Astrocyte (in vitro differentiated cells and primary cell): ENCODE measurements around the gene GARIN5A.

Source experiments
- EZH2 ChIP-seq: IDR thresholded peaks from 2 replicates; pipeline ENCODE4 v1.6.1; 2012; ENCODE audit warnings: mild to moderate bottlenecking, low read length, inconsistent platforms; ENCODE audit not compliant: insufficient read depth
- TF ChIP-seq, protein P1 (sequence below): IDR thresholded peaks from 2 replicates; pipeline ENCODE4 v1.5.1; 2011; ENCODE audit warnings: low read depth, mild to moderate bottlenecking, inconsistent platforms, low read length, moderate library complexity; ENCODE audit not compliant: insufficient read depth

DNA sequence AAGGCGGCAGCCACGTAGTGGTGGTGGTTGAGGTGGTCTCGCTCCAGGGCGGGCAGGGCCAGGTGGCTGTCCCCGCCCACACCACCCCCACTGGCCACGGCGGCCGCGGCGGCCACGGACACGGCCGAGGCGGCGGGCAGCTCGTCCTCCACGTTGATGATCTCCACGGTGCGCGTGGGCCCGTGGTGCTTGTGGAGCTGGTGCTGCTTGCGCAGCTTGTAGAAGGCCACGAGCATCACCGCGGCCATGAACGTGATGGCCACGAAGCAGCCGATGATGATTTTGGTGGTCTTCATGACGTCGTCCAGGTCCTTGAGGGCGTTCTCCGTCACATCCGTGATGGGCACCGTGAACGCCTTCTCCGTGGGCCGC, 41.0 kb upstream of the GARIN5A start:
- TF ChIP-seq, protein P1, sequence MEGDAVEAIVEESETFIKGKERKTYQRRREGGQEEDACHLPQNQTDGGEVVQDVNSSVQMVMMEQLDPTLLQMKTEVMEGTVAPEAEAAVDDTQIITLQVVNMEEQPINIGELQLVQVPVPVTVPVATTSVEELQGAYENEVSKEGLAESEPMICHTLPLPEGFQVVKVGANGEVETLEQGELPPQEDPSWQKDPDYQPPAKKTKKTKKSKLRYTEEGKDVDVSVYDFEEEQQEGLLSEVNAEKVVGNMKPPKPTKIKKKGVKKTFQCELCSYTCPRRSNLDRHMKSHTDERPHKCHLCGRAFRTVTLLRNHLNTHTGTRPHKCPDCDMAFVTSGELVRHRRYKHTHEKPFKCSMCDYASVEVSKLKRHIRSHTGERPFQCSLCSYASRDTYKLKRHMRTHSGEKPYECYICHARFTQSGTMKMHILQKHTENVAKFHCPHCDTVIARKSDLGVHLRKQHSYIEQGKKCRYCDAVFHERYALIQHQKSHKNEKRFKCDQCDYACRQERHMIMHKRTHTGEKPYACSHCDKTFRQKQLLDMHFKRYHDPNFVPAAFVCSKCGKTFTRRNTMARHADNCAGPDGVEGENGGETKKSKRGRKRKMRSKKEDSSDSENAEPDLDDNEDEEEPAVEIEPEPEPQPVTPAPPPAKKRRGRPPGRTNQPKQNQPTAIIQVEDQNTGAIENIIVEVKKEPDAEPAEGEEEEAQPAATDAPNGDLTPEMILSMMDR = no peak
- no peak for TF ChIP-seq EZH2
